ENCODE data around the gene C16orf46.
A peak's percentile ranks its signal among the peaks of the same experiment; 100 is the strongest.

Gene C16orf46

DNA sequence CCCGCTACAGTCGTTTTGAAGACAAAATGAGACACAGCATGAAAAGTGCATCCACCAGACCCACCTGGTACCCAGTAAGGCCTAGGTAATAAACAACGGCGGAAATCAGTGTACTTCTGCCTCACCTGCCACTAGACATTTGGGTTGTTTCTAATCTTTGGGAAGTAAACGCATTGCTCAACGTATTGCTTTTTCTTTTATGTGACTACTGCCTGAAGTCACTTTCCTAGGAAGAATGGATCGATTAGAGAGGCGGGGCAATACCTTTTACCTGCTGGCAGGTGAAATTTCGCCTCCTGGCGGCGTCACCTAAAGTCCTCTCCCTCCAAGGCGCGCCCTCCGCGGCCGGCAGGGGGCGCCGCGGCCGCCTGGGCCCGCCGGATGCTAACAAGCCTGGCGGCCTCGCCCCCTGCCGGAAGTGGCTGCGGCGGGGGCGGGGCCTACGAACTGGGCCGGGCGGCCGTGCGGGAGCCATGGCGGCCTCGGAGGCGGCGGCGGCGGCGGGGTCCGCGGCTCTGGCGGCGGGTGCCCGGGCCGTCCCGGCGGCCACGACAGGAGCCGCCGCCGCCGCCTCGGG, 41.6 kb downstream of the C16orf46 start, which contains the start of gene ATMIN:
ATMIN (plus strand) TSS at position 445 of the 577 bp plus-strand sequence; CDS start at position 474, 29 bp downstream.
- peak within 1 kb of the TSS; percentile 65 for H3K4me3 ChIP-seq (ENCODE audit: control insufficient read depth, low read depth, low read length)
- TF ChIP-seq, protein P1, sequence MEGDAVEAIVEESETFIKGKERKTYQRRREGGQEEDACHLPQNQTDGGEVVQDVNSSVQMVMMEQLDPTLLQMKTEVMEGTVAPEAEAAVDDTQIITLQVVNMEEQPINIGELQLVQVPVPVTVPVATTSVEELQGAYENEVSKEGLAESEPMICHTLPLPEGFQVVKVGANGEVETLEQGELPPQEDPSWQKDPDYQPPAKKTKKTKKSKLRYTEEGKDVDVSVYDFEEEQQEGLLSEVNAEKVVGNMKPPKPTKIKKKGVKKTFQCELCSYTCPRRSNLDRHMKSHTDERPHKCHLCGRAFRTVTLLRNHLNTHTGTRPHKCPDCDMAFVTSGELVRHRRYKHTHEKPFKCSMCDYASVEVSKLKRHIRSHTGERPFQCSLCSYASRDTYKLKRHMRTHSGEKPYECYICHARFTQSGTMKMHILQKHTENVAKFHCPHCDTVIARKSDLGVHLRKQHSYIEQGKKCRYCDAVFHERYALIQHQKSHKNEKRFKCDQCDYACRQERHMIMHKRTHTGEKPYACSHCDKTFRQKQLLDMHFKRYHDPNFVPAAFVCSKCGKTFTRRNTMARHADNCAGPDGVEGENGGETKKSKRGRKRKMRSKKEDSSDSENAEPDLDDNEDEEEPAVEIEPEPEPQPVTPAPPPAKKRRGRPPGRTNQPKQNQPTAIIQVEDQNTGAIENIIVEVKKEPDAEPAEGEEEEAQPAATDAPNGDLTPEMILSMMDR (conservative IDR thresholded peaks at IDR 0.05; ENCODE audit: control insufficient read depth, insufficient read depth, low read depth, low read length): peak; percentile 52
- peak; percentile 67 for DNase-seq (ENCODE audit: low read depth)

GRCh38 chr16:81029930-81030604, 47.0 kb downstream of the C16orf46 start:
- no peak overlapping the region for H3K4me3 ChIP-seq (ENCODE audit: control insufficient read depth, low read depth, low read length)
- TF ChIP-seq, protein P1 (conservative IDR thresholded peaks at IDR 0.05; ENCODE audit: control insufficient read depth, insufficient read depth, low read depth, low read length): no peak
- no peak for DNase-seq (ENCODE audit: low read depth)

DNA sequence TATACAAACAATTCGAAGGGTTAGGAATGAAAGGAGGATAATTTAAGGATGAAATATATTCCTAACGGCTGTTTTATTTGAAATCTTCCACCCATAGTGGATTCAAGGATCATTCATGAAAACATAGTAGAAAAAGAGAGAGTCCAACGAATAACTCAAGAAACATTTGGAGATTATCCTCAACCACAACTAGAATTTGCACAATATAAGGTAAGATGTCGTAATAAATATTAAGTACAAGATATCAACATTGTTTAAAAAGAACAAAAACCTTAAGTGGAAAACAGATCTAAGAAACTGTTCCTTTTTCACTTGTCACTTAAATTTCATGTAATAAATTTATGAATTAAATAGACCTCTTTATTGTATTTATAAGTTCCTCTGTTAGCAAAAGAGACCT, 50.6 kb downstream of the C16orf46 start:
- TF ChIP-seq, protein P1 (conservative IDR thresholded peaks at IDR 0.05; ENCODE audit: control insufficient read depth, insufficient read depth, low read depth, low read length): no peak
- no peak overlapping the region for H3K4me3 ChIP-seq (ENCODE audit: control insufficient read depth, low read depth, low read length)
- no peak for DNase-seq (ENCODE audit: low read depth)

GRCh38 chr16:81018496-81018895, 58.5 kb downstream of the C16orf46 start:
- TF ChIP-seq, protein P1 (conservative IDR thresholded peaks at IDR 0.05; ENCODE audit: control insufficient read depth, insufficient read depth, low read depth, low read length): no peak
- DNase-seq (ENCODE audit: low read depth): no peak
- H3K4me3 ChIP-seq (ENCODE audit: control insufficient read depth, low read depth, low read length): no peak overlapping the region

GRCh38 chr16:81014672-81015071, 62.4 kb downstream of the C16orf46 start:
- TF ChIP-seq, protein P1 (conservative IDR thresholded peaks at IDR 0.05; ENCODE audit: control insufficient read depth, insufficient read depth, low read depth, low read length): no peak
- DNase-seq (ENCODE audit: low read depth): no peak
- H3K4me3 ChIP-seq (ENCODE audit: control insufficient read depth, low read depth, low read length): no peak overlapping the region

DNA sequence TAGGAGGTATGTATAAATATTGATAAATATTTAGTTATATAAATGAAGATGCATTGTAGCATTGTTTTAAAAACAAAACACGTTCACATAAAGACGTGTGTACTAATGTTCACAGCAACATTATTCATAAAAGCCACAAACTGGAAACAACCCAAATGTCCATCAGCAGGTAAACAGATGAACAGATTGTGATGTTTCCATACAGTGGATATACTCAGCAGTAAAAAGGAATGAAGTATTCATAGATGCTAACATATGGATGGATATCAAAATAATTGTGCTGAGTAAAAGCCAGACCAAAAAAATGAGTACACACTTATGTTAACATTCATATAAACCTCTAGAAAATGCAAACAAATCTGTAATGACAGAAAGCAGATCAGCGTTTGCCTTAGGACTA, 64.1 kb downstream of the C16orf46 start:
- TF ChIP-seq, protein P1 (conservative IDR thresholded peaks at IDR 0.05; ENCODE audit: control insufficient read depth, insufficient read depth, low read depth, low read length): no peak
- no peak for DNase-seq (ENCODE audit: low read depth)

More for the DNA sequence above, 64.1 kb downstream of the C16orf46 start:
- no peak overlapping the region for H3K4me3 ChIP-seq (ENCODE audit: control insufficient read depth, low read depth, low read length)

Data from fibroblast of mammary gland (primary cell).